A549 (cell line): ENCODE results near the gene ITLN1. TPM values are rescaled to one million over a fixed set of nuclear protein-coding genes. Genes with fewer than 3 reads are reported as not detected.
"Not testable (repeated sequence)": the region's sequence is repeated elsewhere in the genome, so short reads cannot be mapped to it uniquely, and the experiment has no call there.

ENCODE experiments used
- ATAC-seq, 2 experiments: fragments of 200-7000 bp in 1 of 2; fragments of >200 bp in 1 of 2; cut with Nextera tagmentation in 1 of 2; cut with Tn5 transposase in 1 of 2; 3 replicates each; pipeline versions ENCODE4 v1.8.0 to v1.9.1; 2018 to 2020; ENCODE audit warnings: mild to moderate bottlenecking in 1 of 2, moderate library complexity in 1 of 2
- CTCF ChIA-PET: fragments of 300-600 bp; sonication (Branson Sonifier 250); formaldehyde crosslinking; extraction: SDS; loops from one replicate; lab custom pipeline; 2021; ENCODE audit warnings: antibody characterized with exemption, inconsistent platforms; lab: Yijun Ruan, JAX
- POLR2A ChIA-PET: fragments of 350-600 bp; formaldehyde crosslinking; extraction: SDS; loops from one replicate; lab custom pipeline; 2021; ENCODE audit warnings: antibody characterized with exemption, inconsistent platforms; lab: Yijun Ruan, JAX
- DNase-seq, 2 experiments: peaks; one replicate each; pipeline versions ENCODE4 v3.0.0 to v3.0.0-alpha.2; 2011 to 2016; ENCODE audit warnings: low read depth in 1 of 2, low spot score in 1 of 2
- FAIRE-seq: peaks from 2 replicates; lab custom pipeline; 2011; peaks lifted over from hg19 to GRCh38; lab: Jason Lieb, UNC
- H3K27ac ChIP-seq, 2 experiments: fragments of >200 bp; sonication (Bioruptor Twin); formaldehyde crosslinking; 3 replicates each; pipeline ENCODE4 v1.5.1; 2016 to 2017
- H3K4me1 ChIP-seq: fragments of >200 bp; sonication (Bioruptor Twin); formaldehyde crosslinking; 3 replicates; pipeline ENCODE4 v1.6.1; 2016
- H3K4me2 ChIP-seq: fragments of >200 bp; sonication (Bioruptor Twin); formaldehyde crosslinking; 3 replicates; pipeline ENCODE4 v1.6.1; 2016
- H3K4me3 ChIP-seq: fragments of >200 bp; sonication (Bioruptor Twin); formaldehyde crosslinking; 3 replicates; pipeline ENCODE4 v1.5.1; 2016
- H3K9me3 ChIP-seq: fragments of >200 bp; sonication (Bioruptor Twin); formaldehyde crosslinking; 3 replicates; pipeline ENCODE4 v1.6.1; 2016
- BHLHE40 ChIP-seq: IDR thresholded peaks from 2 replicates; pipeline ENCODE4 v1.6.1; 2012; ENCODE audit warnings: low read depth, low read length, inconsistent platforms
- CBX8 ChIP-seq: fragments of 200-600 bp; sonication (generic); IDR thresholded peaks from 2 replicates; pipeline ENCODE4 v1.6.1; 2016
- CEBPB ChIP-seq, 2 experiments: fragments of >200 bp in 1 of 2; sonication (Bioruptor Twin) in 1 of 2; formaldehyde crosslinking in 1 of 2; IDR thresholded peaks; 2 replicates each; pipeline ENCODE4 v1.6.1; 2012 to 2016
- CHD4 ChIP-seq: fragments of 200-600 bp; sonication (generic); IDR thresholded peaks from 2 replicates; pipeline ENCODE4 v1.6.1; 2016; ENCODE audit warnings: antibody characterized with exemption, mild to moderate bottlenecking, borderline replicate concordance
- EP300 ChIP-seq, 2 experiments: fragments of >200 bp; sonication (Bioruptor Twin); formaldehyde crosslinking; IDR thresholded peaks; 2 replicates in 1 of 2; 3 replicates in 1 of 2; pipeline ENCODE4 v1.6.1; 2016 to 2017
- ESRRA ChIP-seq: fragments of 150-350 bp; IDR thresholded peaks from 2 replicates; pipeline ENCODE4 v1.6.1; 2014; ENCODE audit warnings: mild to moderate bottlenecking, low read length, borderline replicate concordance
- FOXS1 ChIP-seq: fragments of 250-450 bp; sonication (Bioruptor Pico); IDR thresholded peaks from 2 replicates; pipeline ENCODE4 v1.5.0; 2020; ENCODE audit warnings: mild to moderate bottlenecking, moderate library complexity
- HMGXB4 ChIP-seq: fragments of 250-450 bp; sonication (Bioruptor Pico); IDR thresholded peaks from 2 replicates; pipeline ENCODE4 v1.5.0; 2021; ENCODE audit warnings: mild to moderate bottlenecking, moderate library complexity, borderline replicate concordance
- HOXB5 ChIP-seq: fragments of 250-450 bp; sonication (Bioruptor Pico); IDR thresholded peaks from 2 replicates; pipeline ENCODE4 v1.5.0; 2020; ENCODE audit warnings: mild to moderate bottlenecking, moderate library complexity
- KDM1A ChIP-seq: fragments of 200-600 bp; sonication (generic); IDR thresholded peaks from 2 replicates; pipeline ENCODE4 v1.6.1; 2016; ENCODE audit warnings: low read depth, mild to moderate bottlenecking
- MAFK ChIP-seq: fragments of 450-650 bp; IDR thresholded peaks from 2 replicates; pipeline ENCODE4 v1.6.1; 2014; ENCODE audit not compliant: partially characterized antibody
- MAZ ChIP-seq: fragments of 150-350 bp; IDR thresholded peaks from 2 replicates; pipeline ENCODE4 v1.6.1; 2014; ENCODE audit warnings: antibody characterized with exemption, low read depth, low read length, borderline replicate concordance
- NFE2L2 ChIP-seq: fragments of 150-350 bp; conservative IDR thresholded peaks from 2 replicates; pipeline ENCODE4 v1.6.1; 2014; ENCODE audit warnings: low read length
- NPAS2 ChIP-seq: fragments of 250-450 bp; sonication (Bioruptor Pico); IDR thresholded peaks from 2 replicates; pipeline ENCODE4 v1.8.0; 2022; ENCODE audit warnings: mild to moderate bottlenecking, moderate library complexity, borderline replicate concordance
- NR3C1 ChIP-seq: fragments of >200 bp; sonication (Bioruptor Twin); formaldehyde crosslinking; IDR thresholded peaks from 3 replicates; pipeline ENCODE4 v1.6.1; 2017
- POLR2AphosphoS2 ChIP-seq: conservative IDR thresholded peaks from 2 replicates; pipeline ENCODE4 v1.6.1; 2012; ENCODE audit warnings: low read length, improper control_type of control experiment, inconsistent platforms
- RARB ChIP-seq: fragments of 250-450 bp; sonication (Bioruptor Pico); IDR thresholded peaks from 2 replicates; pipeline ENCODE4 v1.8.0; 2021; ENCODE audit warnings: mild to moderate bottlenecking, moderate library complexity
- RFX5 ChIP-seq: fragments of 450-650 bp; IDR thresholded peaks from 2 replicates; pipeline ENCODE4 v1.7.1; 2014; ENCODE audit warnings: antibody characterized with exemption, mild to moderate bottlenecking, moderate library complexity
- SMC3 ChIP-seq: fragments of >200 bp; sonication (Bioruptor Twin); formaldehyde crosslinking; IDR thresholded peaks from 3 replicates; pipeline ENCODE4 v1.6.1; 2018; ENCODE audit warnings: inconsistent platforms
- SREBF2 ChIP-seq: fragments of 450-650 bp; IDR thresholded peaks from 2 replicates; pipeline ENCODE4 v1.6.1; 2014; ENCODE audit warnings: mild to moderate bottlenecking, moderate library complexity
- TFCP2L1 ChIP-seq: fragments of 250-450 bp; sonication (Bioruptor Pico); IDR thresholded peaks from 2 replicates; pipeline ENCODE4 v1.5.0; 2021; ENCODE audit warnings: mild to moderate bottlenecking
- ZSCAN20 ChIP-seq: fragments of 250-450 bp; sonication (Bioruptor Pico); IDR thresholded peaks from 2 replicates; pipeline ENCODE4 v1.8.0; 2022; ENCODE audit warnings: mild to moderate bottlenecking, moderate library complexity
- WGBS: methylation state at CpG from one replicate; pipeline ENCODE4 v1.1.6; 2017; ENCODE audit errors: missing lambda C conversion rate; 5-methylcytosine and 5-hydroxymethylcytosine counted together
- polyA plus RNA-seq, 4 experiments: library from polyadenylated mRNA; depleted of rRNA in 3 of 4; stranded (reverse); fragments of >200 nt; fragmentation: RNase III in 1 of 4; extraction: RNeasy Plus Mini Kit Qiagen cat#74134 plus additional on column Dnase treatment in 1 of 4; gene quantifications; 2 replicates in 3 of 4; 3 replicates in 1 of 4; pipeline ENCODE4 v1.2.3, GENCODE V29; 2011 to 2017
- TF ChIP-seq, protein P1 (sequence below): IDR thresholded peaks from 2 replicates; pipeline ENCODE4 v1.6.1; 2012; ENCODE audit warnings: low read depth, borderline replicate concordance
- TF ChIP-seq, protein P2 (sequence below): fragments of 150-350 bp; IDR thresholded peaks from 2 replicates; pipeline ENCODE4 v1.6.1; 2014; ENCODE audit warnings: low read depth, mild to moderate bottlenecking, low read length

ITLN1 gene
- polyA plus RNA-seq, 2 of the 4 experiments (the other 2 are of a cell fraction): not detected

DNA sequence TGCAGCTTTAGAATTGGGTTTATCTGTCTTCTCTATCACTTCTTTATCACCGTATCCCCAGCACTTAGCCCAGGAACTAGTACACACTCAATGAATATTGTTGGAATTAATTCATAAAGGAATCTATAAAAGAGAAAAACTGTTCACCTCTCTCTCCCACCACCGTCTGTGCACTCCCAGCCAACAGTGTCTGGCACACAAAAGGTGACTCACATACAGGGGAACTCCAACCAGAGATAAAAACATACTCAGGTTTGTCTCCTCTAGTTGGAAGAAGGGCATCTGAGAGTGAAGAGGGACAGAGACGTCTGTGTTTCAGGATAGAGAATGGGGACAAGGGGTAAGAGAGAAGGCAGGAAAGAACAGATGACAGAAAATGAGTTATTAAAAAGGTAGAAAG lies 10.0 kb downstream of the ITLN1 start (continued):
- TF ChIP-seq HMGXB4 (CRISPR knock-in tag) (no peak), CEBPB (IDR thresholded peaks at IDR 0.05) (no peak), RFX5 (no peak)
- TF ChIP-seq, protein P1, sequence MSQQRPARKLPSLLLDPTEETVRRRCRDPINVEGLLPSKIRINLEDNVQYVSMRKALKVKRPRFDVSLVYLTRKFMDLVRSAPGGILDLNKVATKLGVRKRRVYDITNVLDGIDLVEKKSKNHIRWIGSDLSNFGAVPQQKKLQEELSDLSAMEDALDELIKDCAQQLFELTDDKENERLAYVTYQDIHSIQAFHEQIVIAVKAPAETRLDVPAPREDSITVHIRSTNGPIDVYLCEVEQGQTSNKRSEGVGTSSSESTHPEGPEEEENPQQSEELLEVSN: no peak
- TF ChIP-seq, all 56 proteins: peak for 0

GRCh38 chr1:160868141-160868540 lies 16.8 kb downstream of the ITLN1 start:
- Histone ChIP-seq H3K4me1 (peaks cover 17% of the 10 kb centered on the region), H3K4me2 (no peak overlapping the region), H3K9me3 (no peaks in the 10 kb centered on the region), H3K4me3 (no peak overlapping the region), H3K27ac (no peak overlapping the region)
- FAIRE-seq (no peak), ATAC-seq (no peak), DNase-seq (no peak)
- WGBS: 59% methylated on average over 3 of the region's 3 CpGs
- ChIA-PET CTCF (no interaction called here), POLR2A (no interaction called here)
- TF ChIP-seq FOXS1: no peak
- no peak for TF ChIP-seq ZSCAN20 (CRISPR knock-in tag)

GRCh38 chr1:160867651-160868050 lies 17.3 kb downstream of the ITLN1 start:
- WGBS: 32% methylated on average over 4 of the region's 4 CpGs
- H3K4me3 ChIP-seq, H3K4me2 ChIP-seq, DNase-seq, FAIRE-seq, POLR2A ChIA-PET, H3K27ac ChIP-seq, CTCF ChIA-PET, ATAC-seq, H3K9me3 ChIP-seq: not testable (repeated sequence)
- peaks cover 17% of the 10 kb centered on the region for H3K4me1 ChIP-seq

DNA sequence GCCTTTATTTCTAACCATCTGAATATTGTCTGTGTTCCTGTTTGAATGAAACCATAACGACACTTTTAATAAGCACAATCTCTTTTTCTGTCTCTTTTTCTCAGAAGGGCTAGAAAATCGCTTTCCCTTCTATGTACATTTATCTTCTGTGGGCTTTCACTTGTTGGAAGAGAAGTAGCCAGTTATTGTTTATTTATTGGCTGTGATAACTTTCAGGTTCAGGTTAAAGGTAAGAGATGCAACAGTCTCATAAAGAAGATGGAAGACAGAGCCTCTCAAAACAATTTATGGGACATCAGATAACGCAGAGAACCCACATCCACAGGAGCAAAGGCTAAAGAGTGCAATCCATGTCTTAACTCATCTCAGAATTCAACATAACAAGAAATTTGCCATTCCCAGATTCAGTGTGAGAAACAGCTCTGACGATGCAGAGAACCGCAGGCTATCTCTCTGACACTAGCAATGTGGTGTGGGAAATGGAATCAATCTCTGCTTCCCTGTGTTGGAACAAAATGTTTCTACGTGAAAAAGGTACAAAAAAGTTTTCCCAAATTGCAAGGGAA lies 18.2 kb downstream of the ITLN1 start:
- POLR2A ChIA-PET: no interaction called here
- TF ChIP-seq ZSCAN20 (CRISPR knock-in tag): no peak
- TF ChIP-seq SREBF2: no peak
- TF ChIP-seq NR3C1: no peak
- no peak for TF ChIP-seq TFCP2L1 (CRISPR knock-in tag)
- no peak for TF ChIP-seq EP300 (IDR thresholded peaks at IDR 0.05)
- no peak for TF ChIP-seq NPAS2 (CRISPR knock-in tag)
- TF ChIP-seq KDM1A: no peak
- TF ChIP-seq RARB (CRISPR knock-in tag): no peak
- no peak for TF ChIP-seq BHLHE40
- TF ChIP-seq CHD4: no peak
- TF ChIP-seq NFE2L2: no peak
- no peak for TF ChIP-seq MAFK
- TF ChIP-seq, protein P2, sequence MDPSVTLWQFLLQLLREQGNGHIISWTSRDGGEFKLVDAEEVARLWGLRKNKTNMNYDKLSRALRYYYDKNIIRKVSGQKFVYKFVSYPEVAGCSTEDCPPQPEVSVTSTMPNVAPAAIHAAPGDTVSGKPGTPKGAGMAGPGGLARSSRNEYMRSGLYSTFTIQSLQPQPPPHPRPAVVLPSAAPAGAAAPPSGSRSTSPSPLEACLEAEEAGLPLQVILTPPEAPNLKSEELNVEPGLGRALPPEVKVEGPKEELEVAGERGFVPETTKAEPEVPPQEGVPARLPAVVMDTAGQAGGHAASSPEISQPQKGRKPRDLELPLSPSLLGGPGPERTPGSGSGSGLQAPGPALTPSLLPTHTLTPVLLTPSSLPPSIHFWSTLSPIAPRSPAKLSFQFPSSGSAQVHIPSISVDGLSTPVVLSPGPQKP: no peak
- TF ChIP-seq ESRRA: no peak
- no peak for TF ChIP-seq MAZ
- TF ChIP-seq HOXB5: no peak
- no peak for TF ChIP-seq CBX8
- no peak for TF ChIP-seq SMC3
- TF ChIP-seq RFX5: no peak
- TF ChIP-seq POLR2AphosphoS2: no peak
- ATAC-seq (no peak), DNase-seq (no peak), FAIRE-seq (no peak)
- H3K4me3 ChIP-seq: no peak overlapping the region
- CTCF ChIA-PET: no interaction called here
- H3K9me3 ChIP-seq: no peaks in the 10 kb centered on the region
- no peak overlapping the region for H3K27ac ChIP-seq
- H3K4me2 ChIP-seq: no peak overlapping the region
- H3K4me1 ChIP-seq: peaks cover 17% of the 10 kb centered on the region
- WGBS: 76% methylated on average over 6 of the region's 6 CpGs
